Neuronal stem cell (in vitro differentiated cells): ENCODE data around the gene PLOD2.

ENCODE experiments used
- DNase-seq: peaks from one replicate; pipeline ENCODE4 v3.0.0-alpha.2; 2013; ENCODE audit warnings: low spot score
- H2AFZ ChIP-seq: one replicate; pipeline ENCODE4 v1.6.1; 2013; ENCODE audit warnings: mild to moderate bottlenecking, low read length, inconsistent platforms
- H2AK5ac ChIP-seq: 2 replicates; pipeline ENCODE4 v1.6.1; 2013; ENCODE audit warnings: low read depth, mild to moderate bottlenecking, inconsistent platforms, low read length, moderate library complexity, mixed read lengths
- H2BK120ac ChIP-seq: 2 replicates; pipeline ENCODE4 v1.6.1; 2013; ENCODE audit warnings: low read depth, mild to moderate bottlenecking, inconsistent platforms, low read length, moderate library complexity, mixed read lengths
- H2BK12ac ChIP-seq: one replicate; pipeline ENCODE4 v1.6.1; 2013; ENCODE audit warnings: low read length, inconsistent platforms
- H2BK15ac ChIP-seq: 2 replicates; pipeline ENCODE4 v1.6.1; 2013; ENCODE audit warnings: mild to moderate bottlenecking, low read length, inconsistent platforms, mixed read lengths
- H2BK5ac ChIP-seq: one replicate; pipeline ENCODE4 v1.6.1; 2013; ENCODE audit warnings: inconsistent platforms, mild to moderate bottlenecking, low read length, moderate library complexity
- H3K14ac ChIP-seq: one replicate; pipeline ENCODE4 v1.6.1; 2013; ENCODE audit warnings: low read length, inconsistent platforms
- H3K18ac ChIP-seq: 2 replicates; pipeline ENCODE4 v1.6.1; 2013; ENCODE audit warnings: low read length, inconsistent platforms
- H3K23ac ChIP-seq: 2 replicates; pipeline ENCODE4 v1.6.1; 2013; ENCODE audit warnings: low read depth, mild to moderate bottlenecking, mixed read lengths, low read length, inconsistent platforms; ENCODE audit not compliant: poor library complexity
- H3K27ac ChIP-seq: replicated peaks from 3 replicates; pipeline ENCODE4 v1.5.1; 2013; ENCODE audit warnings: low read length, inconsistent platforms
- H3K27me3 ChIP-seq, 3 experiments: 2 replicates each; pipeline ENCODE4 v1.6.1; 2013; ENCODE audit warnings: low read length in 3 of 3, mild to moderate bottlenecking in 2 of 3, inconsistent platforms in 1 of 3, low read depth in 1 of 3, mixed read lengths in 1 of 3, moderate library complexity in 1 of 3; ENCODE audit not compliant: control insufficient read depth in 3 of 3, insufficient read depth in 3 of 3
- H3K36me3 ChIP-seq, 2 donors: replicated peaks in 1 of 2; 2 replicates each; pipeline ENCODE4 v1.6.1; 2013; ENCODE audit warnings: low read length in 2 of 2; ENCODE audit not compliant: control insufficient read depth in 2 of 2, insufficient read depth in 2 of 2
- H3K4ac ChIP-seq: 2 replicates; pipeline ENCODE4 v1.6.1; 2013; ENCODE audit warnings: inconsistent platforms, mild to moderate bottlenecking, low read length, moderate library complexity
- H3K4me1 ChIP-seq, 2 donors: 1 replicate in 1 of 2; 2 replicates in 1 of 2; pipeline ENCODE4 v1.6.1; 2013; ENCODE audit warnings: low read length in 2 of 2, low read depth in 1 of 2; ENCODE audit not compliant: control insufficient read depth in 2 of 2, insufficient read depth in 1 of 2
- H3K4me2 ChIP-seq: one replicate; pipeline ENCODE4 v1.6.1; 2013; ENCODE audit warnings: mild to moderate bottlenecking, low read length, inconsistent platforms; ENCODE audit not compliant: insufficient read depth, poor library complexity, severe bottlenecking
- H3K4me3 ChIP-seq, 2 donors: 2 replicates each; pipeline ENCODE4 v1.5.1; 2013; ENCODE audit warnings: low read length in 2 of 2, mild to moderate bottlenecking in 2 of 2, inconsistent platforms in 1 of 2, moderate library complexity in 1 of 2
- H3K79me1 ChIP-seq: one replicate; pipeline ENCODE4 v1.6.1; 2013; ENCODE audit warnings: low read depth, mild to moderate bottlenecking, inconsistent platforms, low read length, moderate library complexity
- H3K9ac ChIP-seq: one replicate; pipeline ENCODE4 v1.6.1; 2013; ENCODE audit warnings: mild to moderate bottlenecking, low read depth, low read length, inconsistent platforms; ENCODE audit not compliant: poor library complexity
- H3K9me3 ChIP-seq, 2 donors: replicated peaks in 1 of 2; 2 replicates each; pipeline versions ENCODE3 to v1.6.1; 2013; ENCODE audit warnings: low read length in 2 of 2, mild to moderate bottlenecking in 2 of 2, inconsistent platforms in 1 of 2, low read depth in 1 of 2, mixed read lengths in 1 of 2, moderate library complexity in 1 of 2; ENCODE audit not compliant: control insufficient read depth in 2 of 2, insufficient read depth in 1 of 2
- H4K8ac ChIP-seq: one replicate; pipeline ENCODE4 v1.6.1; 2013; ENCODE audit warnings: low read depth, mild to moderate bottlenecking, inconsistent platforms, low read length, moderate library complexity
- H4K91ac ChIP-seq: one replicate; pipeline ENCODE4 v1.6.1; 2013; ENCODE audit warnings: low read length, low read depth, mild to moderate bottlenecking, inconsistent platforms; ENCODE audit not compliant: poor library complexity
- WGBS, 2 donors: extraction: QIAGEN DNeasy Blood & Tissue Kit; methylation state at CpG; one replicate each; pipeline ENCODE4 v1.1.7; 2013; ENCODE audit warnings: missing lambda C conversion rate in 2 of 2, mixed read lengths in 1 of 2; ENCODE audit not compliant: insufficient read length in 2 of 2, insufficient replicate concordance in 1 of 2; ENCODE audit errors: extremely low coverage in 2 of 2; 5-methylcytosine and 5-hydroxymethylcytosine counted together

The PLOD2 gene

DNA sequence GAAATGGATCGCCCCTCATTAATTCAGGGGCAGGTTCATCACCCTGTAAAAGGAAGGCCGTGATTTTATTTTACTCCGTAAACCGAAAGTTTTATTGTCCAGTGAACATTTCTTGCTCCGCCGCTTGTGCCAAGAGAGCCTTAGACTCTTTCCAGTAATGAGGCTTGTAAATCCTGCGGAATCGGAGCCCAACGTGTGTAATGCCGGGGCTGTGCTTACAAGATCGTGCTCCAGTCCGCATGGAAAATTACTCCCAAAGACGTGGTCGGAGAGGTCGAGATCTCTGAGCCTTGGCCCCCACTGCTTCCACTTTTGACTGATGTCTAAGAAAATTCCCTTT is 649 bp upstream of the PLOD2 start:
- Histone ChIP-seq H2BK12ac (no peak overlapping the region), H4K8ac (no peak overlapping the region), H3K27me3 (peaks cover 0 to 19% (median 4%) of the 10 kb centered on the region in 3 experiments), H3K14ac (no peak overlapping the region), H3K4me1 (no peaks in the 10 kb centered on the region), H3K18ac (peak overlapping the region; percentile 16), H3K9ac (no peak overlapping the region), H3K9me3 (no peaks in the 10 kb centered on the region), H2AFZ (peak overlapping the region; percentile 97), H4K91ac (no peak overlapping the region), H3K4me2 (peak overlapping the region; percentile 86), H3K36me3 (no peaks in the 10 kb centered on the region), H3K4me3 (peak overlapping the region; percentile 59 to 88), H3K23ac (no peak overlapping the region), H3K27ac (no peak overlapping the region), H3K4ac (no peak overlapping the region), H2BK15ac (no peak overlapping the region), H2BK120ac (no peak overlapping the region), H3K79me1 (no peaks in the 10 kb centered on the region), H2AK5ac (no peak overlapping the region), H2BK5ac (no peak overlapping the region)
- WGBS, 2 donors: no CpG with 5 or more reads among the region's 15 CpGs
- no peak for DNase-seq

- no peak overlapping the region for H3K14ac ChIP-seq
- H2AK5ac ChIP-seq: no peak overlapping the region
- H4K91ac ChIP-seq: no peak overlapping the region
- peak overlapping the region; percentile 87 for H3K18ac ChIP-seq
- H3K4ac ChIP-seq: no peak overlapping the region
- H3K36me3 ChIP-seq: no peaks in the 10 kb centered on the region
- no peaks in the 10 kb centered on the region for H3K79me1 ChIP-seq
- no peak overlapping the region for H2BK12ac ChIP-seq
- peak; percentile 61 for DNase-seq
- no peaks in the 10 kb centered on the region for H3K4me1 ChIP-seq
- H3K4me2 ChIP-seq: peak overlapping the region; percentile 86
- no peaks in the 10 kb centered on the region for H3K9me3 ChIP-seq
- H3K4me3 ChIP-seq: peak overlapping the region; percentile 59 to 88
- H2BK120ac ChIP-seq: no peak overlapping the region
- no peak overlapping the region for H4K8ac ChIP-seq
- WGBS, 2 donors: no CpG with 5 or more reads among the region's 35 CpGs
- H3K27me3 ChIP-seq: peaks cover 0 to 16% (median 4%) of the 10 kb centered on the region in 3 experiments
- peak overlapping the region; percentile 85 for H2BK5ac ChIP-seq
- H3K27ac ChIP-seq: no peak overlapping the region
- H2BK15ac ChIP-seq: peak overlapping the region; percentile 60
- H3K23ac ChIP-seq: peak overlapping the region; percentile 70
- peak overlapping the region; percentile 51 for H3K9ac ChIP-seq
- peak overlapping the region; percentile 97 for H2AFZ ChIP-seq
Observed at GRCh38 chr3:146160321-146160963, 542 bp downstream of the PLOD2 start.

DNA sequence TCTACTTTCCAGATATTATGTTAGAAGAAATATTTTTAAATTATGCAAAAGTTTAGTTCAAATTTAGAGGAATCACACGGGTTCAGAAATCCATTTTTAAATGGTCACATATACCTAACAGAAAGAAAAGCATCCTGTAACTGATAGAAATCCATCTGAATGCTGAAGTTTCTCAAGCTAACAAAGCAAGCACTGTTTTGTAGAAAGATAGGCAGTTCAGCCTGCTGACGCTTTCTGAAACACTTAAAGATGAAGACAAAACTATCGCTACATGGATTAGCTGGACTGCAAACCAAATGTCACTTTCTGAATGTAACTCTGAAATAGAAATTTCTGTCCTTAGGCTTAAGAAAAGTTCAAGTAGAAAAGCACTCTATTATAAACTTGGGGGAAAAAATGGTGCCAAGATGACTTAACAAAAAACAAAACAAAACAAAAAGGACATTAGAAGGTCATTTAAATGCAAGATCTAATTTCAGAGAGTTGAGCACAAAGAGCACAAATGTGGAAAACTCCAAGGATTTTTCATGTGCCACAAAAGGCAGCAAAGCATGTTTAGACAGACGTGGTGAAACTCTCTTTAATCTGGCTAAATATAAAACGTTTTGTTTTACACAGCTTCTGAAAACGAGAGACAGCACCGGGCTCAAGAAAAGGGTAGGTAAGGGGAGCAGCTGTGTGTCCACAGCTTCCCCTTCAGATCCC is 1.2 kb downstream of the PLOD2 start:
- H3K79me1 ChIP-seq: no peaks in the 10 kb centered on the region
- H2BK12ac ChIP-seq: no peak overlapping the region
- peaks cover 0 to 16% (median 4%) of the 10 kb centered on the region in 3 experiments for H3K27me3 ChIP-seq
- H3K4me3 ChIP-seq: peak overlapping the region in 1 of 2 donors; percentile 59
- H4K8ac ChIP-seq: no peak overlapping the region
- peak overlapping the region; percentile 97 for H2AFZ ChIP-seq
- H3K23ac ChIP-seq: no peak overlapping the region
- H3K4me2 ChIP-seq: peak overlapping the region; percentile 86
- no peak overlapping the region for H3K27ac ChIP-seq
- no peak overlapping the region for H2BK5ac ChIP-seq
- H4K91ac ChIP-seq: no peak overlapping the region
- H3K14ac ChIP-seq: no peak overlapping the region
- H2BK15ac ChIP-seq: no peak overlapping the region
- H3K4me1 ChIP-seq: no peaks in the 10 kb centered on the region
- no peaks in the 10 kb centered on the region for H3K36me3 ChIP-seq
- H3K4ac ChIP-seq: no peak overlapping the region
- no peak overlapping the region for H2BK120ac ChIP-seq
- no peak overlapping the region for H3K18ac ChIP-seq
- no peaks in the 10 kb centered on the region for H3K9me3 ChIP-seq
- H3K9ac ChIP-seq: no peak overlapping the region
- H2AK5ac ChIP-seq: no peak overlapping the region
- WGBS, 2 donors: no CpG with 5 or more reads among the region's 7 CpGs
- DNase-seq: no peak

- Histone ChIP-seq H3K14ac (no peak overlapping the region), H3K27ac (no peak overlapping the region), H3K4ac (no peak overlapping the region), H2AK5ac (no peak overlapping the region), H3K4me3 (no peak overlapping the region), H3K23ac (no peak overlapping the region), H2BK5ac (no peak overlapping the region), H2BK15ac (no peak overlapping the region), H2AFZ (no peak overlapping the region), H2BK120ac (no peak overlapping the region), H4K91ac (no peak overlapping the region), H3K27me3 (peaks cover 0 to 16% (median 4%) of the 10 kb centered on the region in 3 experiments), H3K9ac (no peak overlapping the region), H3K36me3 (no peaks in the 10 kb centered on the region), H3K79me1 (no peaks in the 10 kb centered on the region), H3K18ac (no peak overlapping the region), H4K8ac (no peak overlapping the region), H3K9me3 (no peaks in the 10 kb centered on the region), H3K4me1 (no peaks in the 10 kb centered on the region), H2BK12ac (no peak overlapping the region), H3K4me2 (no peak overlapping the region)
- no CpG with 5 or more reads among the region's 4 CpGs for WGBS, 2 donors
- DNase-seq: no peak
Observed at GRCh38 chr3:146159037-146159436, 1.9 kb downstream of the PLOD2 start.
